OCI-LY3 (cell line): ENCODE data around the gene RILPL1.
"Not testable (repeated sequence)": the region's sequence is repeated elsewhere in the genome, so short reads cannot be mapped to it uniquely, and the experiment has no call there.

Source experiments
- H2AFZ ChIP-seq: fragments of 200-600, 300-600 bp; shearing (Covaris generic); 2 replicates; pipeline ENCODE4 v1.6.0; 2014; ENCODE audit warnings: antibody characterized with exemption, low read depth, low read length
- H3K27ac ChIP-seq: fragments of 200-600, 300-600 bp; sonication (generic); 2 replicates; pipeline ENCODE4 v1.5.1; 2014; ENCODE audit warnings: mild to moderate bottlenecking, low read length, moderate library complexity, mixed read lengths
- H3K27me3 ChIP-seq: fragments of 200-600, 300-600 bp; sonication (generic); 2 replicates; pipeline ENCODE4 v1.6.1; 2014; ENCODE audit warnings: low read depth, low read length, mixed read lengths
- H3K36me3 ChIP-seq: fragments of 200-600, 300-600 bp; sonication (generic); replicated peaks from 2 replicates; pipeline ENCODE3; 2014; ENCODE audit warnings: low read depth, low read length, mixed read lengths
- H3K4me1 ChIP-seq: fragments of 300-600, 200-600 bp; sonication (generic); 2 replicates; pipeline ENCODE4 v1.6.1; 2014; ENCODE audit warnings: low read length, mixed read lengths
- H3K4me2 ChIP-seq: fragments of 200-600, 300-600 bp; sonication (generic); 2 replicates; pipeline ENCODE4 v1.6.1; 2014; ENCODE audit warnings: low read length, mixed read lengths
- H3K4me3 ChIP-seq: fragments of 300-600, 200-600 bp; sonication (generic); 2 replicates; pipeline ENCODE4 v1.5.1; 2014; ENCODE audit warnings: antibody characterized with exemption, mild to moderate bottlenecking, low read length, moderate library complexity
- H3K79me2 ChIP-seq: fragments of 300-600, 200-600 bp; shearing (Covaris generic); 2 replicates; pipeline ENCODE4 v1.6.1; 2014; ENCODE audit warnings: mild to moderate bottlenecking, low read length, mixed read lengths
- H3K9ac ChIP-seq: fragments of 300-600, 200-600 bp; shearing (Covaris generic); 2 replicates; pipeline ENCODE4 v1.6.0; 2014; ENCODE audit warnings: mild to moderate bottlenecking, low read length, moderate library complexity
- H3K9me3 ChIP-seq: fragments of 200-600, 300-600 bp; shearing (Covaris generic); 2 replicates; pipeline ENCODE4 v1.6.1; 2014; ENCODE audit warnings: low read length, mixed read lengths; ENCODE audit not compliant: insufficient read depth
- H4K20me1 ChIP-seq: fragments of 200-600, 300-600 bp; sonication (generic); 2 replicates; pipeline ENCODE4 v1.6.1; 2016; ENCODE audit warnings: low read length, mixed read lengths; ENCODE audit not compliant: insufficient read depth
- EZH2phosphoT487 ChIP-seq: fragments of 200-600 bp; shearing (Covaris generic); IDR thresholded peaks from 2 replicates; pipeline ENCODE4 v1.6.1; 2018; ENCODE audit warnings: antibody characterized with exemption, mixed run types, low read depth
- TF ChIP-seq, protein P1 (sequence below): fragments of 200-600, 300-600 bp; sonication (generic); IDR thresholded peaks from 2 replicates; pipeline ENCODE4 v1.5.1; 2014; ENCODE audit warnings: antibody characterized with exemption, low read length, low read depth

Gene RILPL1

DNA sequence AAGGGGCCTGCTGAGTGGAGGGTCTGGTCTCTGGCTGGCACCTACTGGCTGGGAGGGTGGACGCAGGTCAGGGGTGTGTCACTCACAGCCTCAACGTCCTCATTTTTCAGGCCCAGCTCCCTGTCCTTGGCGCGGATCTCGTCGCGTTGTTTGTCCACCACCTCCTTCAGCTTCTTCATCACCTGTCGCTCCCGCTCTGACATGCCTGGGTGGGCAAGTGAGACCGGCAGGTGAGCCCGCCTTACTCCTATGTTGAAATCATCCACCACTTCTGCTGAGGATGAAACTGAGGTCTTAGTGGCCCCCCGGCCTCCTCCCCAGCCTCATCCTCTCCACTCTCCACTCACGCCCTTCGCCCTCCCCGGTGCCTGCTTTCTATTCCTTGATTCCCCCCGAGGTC is 34.2 kb downstream of the RILPL1 start:
- Histone ChIP-seq H3K4me2 (no peak overlapping the region), H3K4me3 (no peak overlapping the region), H3K9me3 (no peaks in the 10 kb centered on the region)

GRCh38 chr12:123498126-123498825 is 35.2 kb downstream of the RILPL1 start:
- TF ChIP-seq, protein P1, sequence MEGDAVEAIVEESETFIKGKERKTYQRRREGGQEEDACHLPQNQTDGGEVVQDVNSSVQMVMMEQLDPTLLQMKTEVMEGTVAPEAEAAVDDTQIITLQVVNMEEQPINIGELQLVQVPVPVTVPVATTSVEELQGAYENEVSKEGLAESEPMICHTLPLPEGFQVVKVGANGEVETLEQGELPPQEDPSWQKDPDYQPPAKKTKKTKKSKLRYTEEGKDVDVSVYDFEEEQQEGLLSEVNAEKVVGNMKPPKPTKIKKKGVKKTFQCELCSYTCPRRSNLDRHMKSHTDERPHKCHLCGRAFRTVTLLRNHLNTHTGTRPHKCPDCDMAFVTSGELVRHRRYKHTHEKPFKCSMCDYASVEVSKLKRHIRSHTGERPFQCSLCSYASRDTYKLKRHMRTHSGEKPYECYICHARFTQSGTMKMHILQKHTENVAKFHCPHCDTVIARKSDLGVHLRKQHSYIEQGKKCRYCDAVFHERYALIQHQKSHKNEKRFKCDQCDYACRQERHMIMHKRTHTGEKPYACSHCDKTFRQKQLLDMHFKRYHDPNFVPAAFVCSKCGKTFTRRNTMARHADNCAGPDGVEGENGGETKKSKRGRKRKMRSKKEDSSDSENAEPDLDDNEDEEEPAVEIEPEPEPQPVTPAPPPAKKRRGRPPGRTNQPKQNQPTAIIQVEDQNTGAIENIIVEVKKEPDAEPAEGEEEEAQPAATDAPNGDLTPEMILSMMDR = no peak
- TF ChIP-seq EZH2phosphoT487 = no peak
- Histone ChIP-seq H3K4me3 (no peak overlapping the region), H2AFZ (no peak overlapping the region), H3K4me2 (no peak overlapping the region), H3K9ac (no peak overlapping the region), H3K9me3 (no peaks in the 10 kb centered on the region), H3K4me1 (no peaks in the 10 kb centered on the region), H3K27ac (no peak overlapping the region), H3K27me3 (no peaks in the 10 kb centered on the region), H3K36me3 (no peaks in the 10 kb centered on the region), H4K20me1 (no peaks in the 10 kb centered on the region), H3K79me2 (no peaks in the 10 kb centered on the region)

More for the DNA sequence above, 34.2 kb downstream of the RILPL1 start:
- no peak for TF ChIP-seq EZH2phosphoT487
- TF ChIP-seq, protein P1 = no peak
- H4K20me1 ChIP-seq = no peaks in the 10 kb centered on the region
- no peak overlapping the region for H2AFZ ChIP-seq
- H3K9ac ChIP-seq = no peak overlapping the region
- no peaks in the 10 kb centered on the region for H3K36me3 ChIP-seq
- no peaks in the 10 kb centered on the region for H3K27me3 ChIP-seq
- no peak overlapping the region for H3K27ac ChIP-seq
- H3K4me1 ChIP-seq = no peaks in the 10 kb centered on the region
- H3K79me2 ChIP-seq = no peaks in the 10 kb centered on the region

GRCh38 chr12:123497065-123497464 is 36.5 kb downstream of the RILPL1 start:
- Histone ChIP-seq H3K36me3 (no peaks in the 10 kb centered on the region), H3K4me1 (no peaks in the 10 kb centered on the region), H3K4me2 (no peak overlapping the region), H3K27me3 (no peaks in the 10 kb centered on the region), H3K27ac (no peak overlapping the region), H3K9ac (no peak overlapping the region), H2AFZ (no peak overlapping the region), H4K20me1 (no peaks in the 10 kb centered on the region), H3K79me2 (no peaks in the 10 kb centered on the region), H3K9me3 (no peaks in the 10 kb centered on the region), H3K4me3 (no peak overlapping the region)
- TF ChIP-seq EZH2phosphoT487 = no peak
- TF ChIP-seq, protein P1 = no peak

DNA sequence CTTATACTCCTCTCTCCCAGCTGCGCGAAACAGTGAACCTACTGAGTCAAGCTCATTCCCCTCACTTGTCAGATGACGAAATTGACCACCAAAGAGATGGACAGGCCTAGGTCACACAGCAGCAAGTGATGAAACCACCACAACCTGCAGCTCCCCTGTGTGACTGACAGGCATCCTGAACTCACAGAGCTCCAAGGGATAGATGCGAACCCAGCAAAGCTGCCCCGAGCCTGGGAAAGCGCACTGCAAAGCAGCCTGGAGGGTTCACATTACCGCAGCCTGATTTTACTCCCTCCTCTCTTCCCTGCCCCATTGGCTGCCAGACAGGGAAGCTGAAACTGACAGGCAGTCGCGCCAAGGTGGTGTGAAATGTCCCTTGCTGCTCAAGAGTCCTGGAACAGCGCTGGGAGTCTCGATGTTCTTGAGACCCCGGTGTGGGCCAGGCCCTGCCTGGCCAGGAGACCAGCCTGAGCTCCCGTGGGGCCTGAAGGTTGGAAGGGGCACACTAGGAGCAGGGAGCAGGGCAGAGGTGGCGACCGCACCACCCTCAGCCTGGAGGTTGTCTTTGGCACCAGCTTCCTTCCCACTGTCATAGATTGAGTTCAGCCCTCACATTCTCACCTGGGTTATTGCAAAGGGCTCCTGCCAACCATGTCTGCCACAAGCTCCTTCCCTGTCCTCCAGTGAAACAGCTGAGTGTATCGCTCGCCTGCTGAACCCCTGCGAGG is 39.2 kb downstream of the RILPL1 start:
- H4K20me1 ChIP-seq = no peaks in the 10 kb centered on the region
- H3K36me3 ChIP-seq = no peaks in the 10 kb centered on the region
- no peaks in the 10 kb centered on the region for H3K27me3 ChIP-seq
- H3K9me3 ChIP-seq = no peaks in the 10 kb centered on the region
- TF ChIP-seq, protein P1 = no peak
- TF ChIP-seq EZH2phosphoT487 = no peak
- H3K79me2 ChIP-seq = no peaks in the 10 kb centered on the region
- no peak overlapping the region for H3K4me2 ChIP-seq
- H2AFZ ChIP-seq = no peak overlapping the region
- H3K4me3 ChIP-seq = no peak overlapping the region
- no peak overlapping the region for H3K9ac ChIP-seq
- no peaks in the 10 kb centered on the region for H3K4me1 ChIP-seq
- H3K27ac ChIP-seq = no peak overlapping the region

GRCh38 chr12:123492339-123493039 is 41.0 kb downstream of the RILPL1 start:
- H2AFZ ChIP-seq, H3K36me3 ChIP-seq, H3K4me2 ChIP-seq, H4K20me1 ChIP-seq, H3K27me3 ChIP-seq, H3K4me3 ChIP-seq, H3K4me1 ChIP-seq, H3K9ac ChIP-seq, H3K79me2 ChIP-seq, H3K9me3 ChIP-seq, H3K27ac ChIP-seq: not testable (repeated sequence)
